A549 treated with Hydrocortisone at 1 μM for 4 hours (cell line): ENCODE results near the gene FAM217B. TPM values are rescaled to one million over a fixed set of nuclear protein-coding genes. Genes with fewer than 3 reads are reported as not detected.

Experiments used
- total RNA-seq: library from RNA; stranded (reverse); fragments of 200-300 nt; extraction: Qiagen RNA extraction; gene quantifications from 5 replicates; pipeline ENCODE4 v1.2.3, GENCODE V29; 2022

The FAM217B gene
- total RNA-seq: 5.5 to 6.7 TPM (median 6.3 TPM) in 5 replicates

GRCh38 chr20:59940129-59940955 lies at the start of gene FAM217B, which contains the start of gene PPP1R3D:
TSS of gene FAM217B (plus strand) at chr20:59940389. CDS start at chr20:59943944, 3,555 bp downstream.
TSS of gene PPP1R3D (minus strand) at chr20:59940305. CDS start at chr20:59939931, 374 bp downstream.

DNA sequence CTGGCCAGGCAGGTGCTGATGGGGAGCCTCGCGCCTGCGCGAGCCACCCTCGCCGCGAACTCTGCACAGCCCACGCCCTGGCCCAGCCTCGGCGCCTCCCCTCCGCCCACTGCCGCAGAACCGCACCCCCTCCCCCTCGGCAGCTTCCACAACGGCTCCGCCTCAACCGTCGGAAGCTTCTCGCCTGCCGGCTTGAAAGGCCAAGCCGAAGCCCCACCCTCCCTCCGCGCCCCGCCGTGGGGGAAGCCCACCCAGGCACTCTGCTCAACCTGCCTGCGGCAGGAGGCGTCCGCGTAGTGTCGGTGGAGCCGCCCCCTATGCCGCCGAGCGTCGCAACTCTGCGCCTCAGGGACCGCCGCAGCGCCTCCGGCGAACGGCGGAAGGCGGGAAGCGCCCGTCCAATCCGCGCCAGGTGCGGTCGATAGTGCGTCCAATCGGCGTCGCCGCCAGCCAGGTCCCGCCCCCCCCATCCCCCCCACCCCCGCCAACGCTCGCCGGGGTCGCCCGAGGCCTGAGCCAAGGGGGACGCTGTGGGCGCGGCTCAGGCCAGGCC lies 6.8 kb upstream of the FAM217B start, which contains the start of gene SYCP2:
Gene SYCP2, minus strand, starts transcription at position 342 of the 553 bp plus-strand sequence. CDS start 11,224 bp downstream, outside the sequence.

DNA sequence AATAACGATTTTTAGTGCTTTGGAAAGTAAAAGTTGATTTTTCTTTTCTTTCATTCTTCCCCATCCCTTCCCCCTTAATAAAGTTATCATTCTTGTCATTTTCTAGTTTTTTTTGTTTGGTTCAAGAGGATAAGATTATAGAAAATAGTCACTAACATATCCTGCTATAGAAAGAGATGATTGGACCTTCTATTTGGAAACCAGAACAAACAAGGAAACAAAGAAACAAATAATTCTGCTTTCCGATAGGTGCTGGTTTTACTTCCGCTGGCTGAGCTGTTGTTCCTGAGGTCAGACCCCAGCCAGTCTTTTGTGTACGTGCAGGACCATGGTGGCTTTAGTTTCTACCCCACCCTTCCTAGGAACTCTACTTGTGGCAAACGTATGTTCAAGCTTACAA lies 17.9 kb downstream of the FAM217B start, which contains the start of gene CDH26:
Gene CDH26, plus strand, starts transcription at position 301 of the 400 bp plus-strand sequence. CDS start 304 bp downstream, outside the sequence.

Other genes with a start within 250 kb of the FAM217B start
- 0.15 to 0.91 TPM (median 0.30 TPM) in 5 replicates for gene SYCP2, start 6.8 kb upstream of the FAM217B start, total RNA-seq
- gene PPP1R3D, start 84 bp upstream of the FAM217B start, total RNA-seq: 1.9 to 3.0 TPM (median 2.3 TPM) in 5 replicates
- gene CDH26, start 18.0 kb downstream of the FAM217B start, total RNA-seq: 0.06 to 0.30 TPM (median 0.13 TPM) in 5 replicates